Measurements from ENCODE around the gene EXOC2.
"Not testable (repeated sequence)": the region's sequence is repeated elsewhere in the genome, so short reads cannot be mapped to it uniquely, and the experiment has no call there.

The EXOC2 gene

GRCh38 chr6:708237-708598 lies 15.3 kb upstream of the EXOC2 start:
- DNase-seq = no peak

- DNase-seq = no peak
Measured at GRCh38 chr6:707576-708236, 14.8 kb upstream of the EXOC2 start.

DNA sequence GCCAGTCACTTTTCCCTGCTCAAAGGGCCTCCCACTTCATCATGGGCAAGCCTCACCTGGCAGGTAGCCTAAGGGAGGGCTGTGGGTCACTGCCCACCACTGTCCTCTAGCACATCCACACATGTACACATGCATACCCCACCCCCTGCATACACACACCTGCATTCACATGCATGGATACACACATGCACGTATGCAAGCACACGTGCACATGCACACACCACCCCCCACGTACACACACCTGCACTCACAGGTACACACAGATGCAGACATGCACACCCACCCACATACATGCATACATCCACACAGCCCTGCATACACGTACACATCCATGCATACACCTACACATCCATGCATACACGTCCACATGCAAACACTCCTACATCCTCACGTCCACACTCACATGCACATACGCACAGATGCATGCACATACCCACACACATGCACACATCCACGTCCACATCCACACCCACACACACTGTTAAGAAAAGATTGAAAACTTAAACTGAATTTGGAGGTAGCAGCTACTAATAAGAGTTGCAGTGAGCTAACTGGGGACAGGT lies 14.0 kb upstream of the EXOC2 start:
- DNase-seq = no peak

- no peak for DNase-seq
Measured at GRCh38 chr6:706146-706545, 13.2 kb upstream of the EXOC2 start.

GRCh38 chr6:705047-705446 lies 12.1 kb upstream of the EXOC2 start:
- no peak for DNase-seq

GRCh38 chr6:704046-704445 lies 11.1 kb upstream of the EXOC2 start:
- DNase-seq = no peak

- no peak for DNase-seq
Measured at GRCh38 chr6:703552-703951, 10.6 kb upstream of the EXOC2 start.

GRCh38 chr6:701700-702479 lies 9.0 kb upstream of the EXOC2 start:
- peak; percentile 35 for DNase-seq

GRCh38 chr6:701215-701614 lies 8.3 kb upstream of the EXOC2 start:
- DNase-seq = no peak

GRCh38 chr6:700490-700889 lies 7.6 kb upstream of the EXOC2 start:
- DNase-seq = no peak

DNA sequence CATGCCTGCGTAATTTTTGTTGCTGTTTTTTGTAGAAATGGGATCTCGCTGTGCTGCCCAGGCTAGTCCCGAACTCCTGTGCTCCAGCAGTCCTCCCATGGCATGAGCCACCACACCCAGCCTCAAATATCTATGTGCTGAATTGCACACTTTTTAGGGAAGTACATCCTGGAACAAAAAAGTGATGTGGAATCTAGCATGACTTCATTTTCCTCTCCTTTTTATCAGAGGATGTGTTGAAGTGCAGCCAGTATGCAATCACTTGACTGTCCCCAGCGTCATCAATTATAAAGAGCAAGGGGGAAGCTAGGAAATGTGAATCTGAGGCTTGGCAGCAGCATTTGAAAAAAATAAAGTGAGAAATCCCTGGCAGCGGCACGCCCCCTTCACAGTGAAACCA lies 6.4 kb upstream of the EXOC2 start:
- DNase-seq = no peak

DNA sequence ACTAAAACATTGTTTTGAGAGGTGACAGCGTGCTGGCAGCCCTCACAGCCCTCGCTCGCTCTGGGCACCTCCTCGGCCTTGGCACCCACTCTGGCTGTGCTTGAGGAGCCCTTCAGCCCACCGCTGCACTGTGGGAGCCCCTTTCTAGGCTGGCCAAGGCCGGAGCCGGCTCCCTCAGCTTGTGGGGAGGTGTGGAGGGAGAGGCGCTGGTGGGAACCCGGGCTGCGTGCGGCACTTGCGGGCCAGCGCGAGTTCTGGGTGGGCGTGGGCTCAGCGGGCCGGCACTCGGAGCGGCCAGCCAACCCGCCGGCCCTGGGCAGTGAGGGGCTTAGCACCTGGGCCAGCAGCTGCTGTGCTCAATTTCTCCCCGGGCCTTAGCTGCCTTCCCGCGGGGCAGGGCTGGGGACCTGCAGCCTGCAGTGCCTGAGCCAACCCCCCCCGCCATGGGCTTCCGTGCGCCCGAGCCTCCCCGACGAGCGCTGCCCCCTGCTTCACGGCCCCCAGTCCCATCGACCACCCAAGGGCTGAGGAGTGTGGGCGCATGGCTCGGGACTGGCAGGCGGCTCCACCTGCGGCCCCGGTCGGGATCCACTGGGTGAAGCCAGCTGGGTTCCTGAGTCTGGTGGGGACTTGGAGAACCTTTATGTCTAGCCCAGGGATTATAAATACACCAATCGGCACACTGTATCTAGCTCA lies 1.6 kb upstream of the EXOC2 start:
- DNase-seq = not testable (repeated sequence)

DNA sequence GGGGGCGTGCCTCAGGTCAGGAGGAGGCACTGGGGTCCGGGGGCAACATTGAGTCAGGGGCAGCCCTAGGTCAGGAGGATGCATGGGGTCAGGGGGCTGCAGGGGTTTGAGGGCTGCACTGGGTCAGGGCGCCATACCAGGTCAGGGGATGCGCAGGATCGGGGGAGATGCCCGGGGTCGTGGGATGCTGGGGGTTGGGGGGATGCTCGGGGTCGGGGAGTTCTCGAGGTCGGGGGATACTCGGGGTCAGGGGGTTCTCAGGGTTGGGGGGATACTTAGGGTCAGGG lies 727 bp upstream of the EXOC2 start:
- DNase-seq = no peak

GRCh38 chr6:692356-692851 lies 535 bp downstream of the EXOC2 start:
- DNase-seq = peak; percentile 55

DNA sequence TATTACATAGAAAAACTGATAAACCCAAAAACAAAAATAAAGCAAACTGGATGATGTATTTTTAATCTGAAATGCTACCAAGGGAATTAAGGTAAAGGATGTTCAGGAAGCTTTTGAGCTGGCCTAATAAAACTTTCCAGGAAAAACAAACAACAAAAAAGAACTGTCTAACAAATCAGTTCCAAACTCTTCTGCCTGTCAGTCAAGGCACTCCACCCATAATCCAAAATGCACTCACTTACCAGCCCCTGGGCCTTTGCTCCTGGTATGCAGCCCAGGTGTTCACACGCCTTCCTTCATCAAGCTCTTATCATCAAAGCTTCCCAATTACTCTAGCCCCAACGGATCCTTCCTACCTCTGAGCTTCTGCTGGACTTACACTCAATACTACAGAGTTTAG lies 3.7 kb downstream of the EXOC2 start:
- peak; percentile 11 for DNase-seq

DNA sequence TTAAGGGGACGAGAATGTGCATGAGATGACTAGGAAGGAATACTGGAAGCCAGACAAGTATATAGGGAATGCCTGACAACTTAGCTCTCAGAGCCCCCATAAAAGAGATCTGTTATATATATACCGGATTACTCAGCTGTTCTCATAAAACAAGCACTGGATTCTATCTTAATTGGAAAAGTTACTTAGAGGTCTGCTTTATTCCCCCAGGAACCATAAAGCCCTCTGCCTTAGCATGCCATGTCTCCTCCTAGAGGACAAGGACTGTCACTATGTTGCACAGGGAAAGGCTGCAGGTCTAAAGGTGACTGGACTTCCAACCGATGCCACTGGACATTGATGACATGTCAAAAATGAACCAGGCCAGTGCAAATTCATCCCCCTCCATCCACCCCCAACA lies 6.4 kb downstream of the EXOC2 start:
- peak; percentile 85 for DNase-seq

- DNase-seq = peak; percentile 36
Measured at GRCh38 chr6:684831-685636, 7.9 kb downstream of the EXOC2 start.

DNA sequence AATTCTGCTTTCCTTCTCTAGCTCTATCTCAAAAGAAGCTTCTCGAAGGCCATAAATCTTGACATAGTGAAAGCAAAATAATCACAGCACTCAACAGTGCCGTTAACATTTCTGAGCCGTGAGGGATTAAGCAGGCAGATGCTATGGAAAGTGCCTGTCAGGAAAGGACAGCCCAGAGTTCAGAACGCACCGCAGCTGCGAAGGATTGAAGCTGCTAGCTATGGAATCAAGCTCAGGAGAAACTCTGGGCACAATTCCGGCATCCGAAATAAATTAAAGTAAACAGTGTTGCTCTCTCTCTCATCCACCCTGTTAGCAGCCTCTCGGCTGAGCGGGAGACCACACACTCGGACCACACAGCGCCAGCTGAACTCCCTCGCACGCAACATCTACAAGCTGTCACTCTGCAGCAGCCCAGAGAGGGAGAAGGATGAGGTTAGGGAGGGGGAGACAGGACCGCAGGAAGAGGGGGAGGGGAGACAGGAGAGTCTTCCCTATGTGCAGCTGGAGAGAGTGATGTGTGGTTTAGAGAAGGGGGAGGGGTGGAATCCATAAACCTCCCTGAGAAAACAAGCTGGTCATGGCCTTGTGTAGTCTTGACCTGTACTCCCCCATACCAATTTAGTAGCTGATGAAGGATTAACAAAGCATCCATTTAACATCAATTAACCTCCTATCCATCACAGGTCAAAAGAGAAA lies 9.0 kb downstream of the EXOC2 start:
- peak; percentile 99 for DNase-seq

- peak; percentile 21 for DNase-seq
Measured at GRCh38 chr6:680666-681340, 12.1 kb downstream of the EXOC2 start.

GRCh38 chr6:680251-680650 lies 12.7 kb downstream of the EXOC2 start:
- no peak for DNase-seq

- DNase-seq = no peak
Measured at GRCh38 chr6:679282-679681, 13.7 kb downstream of the EXOC2 start.

GRCh38 chr6:678520-678919 lies 14.4 kb downstream of the EXOC2 start:
- no peak for DNase-seq
